ENCODE results near the gene NPC2. TPM values are rescaled to one million over a fixed set of nuclear protein-coding genes. Genes with fewer than 3 reads are reported as not detected.
"Not testable (repeated sequence)": the region's sequence is repeated elsewhere in the genome, so short reads cannot be mapped to it uniquely, and the experiment has no call there.

The NPC2 gene
- total and polyA plus RNA-seq, 4 donors: 922 to 1,539 (median 1,190) TPM

DNA sequence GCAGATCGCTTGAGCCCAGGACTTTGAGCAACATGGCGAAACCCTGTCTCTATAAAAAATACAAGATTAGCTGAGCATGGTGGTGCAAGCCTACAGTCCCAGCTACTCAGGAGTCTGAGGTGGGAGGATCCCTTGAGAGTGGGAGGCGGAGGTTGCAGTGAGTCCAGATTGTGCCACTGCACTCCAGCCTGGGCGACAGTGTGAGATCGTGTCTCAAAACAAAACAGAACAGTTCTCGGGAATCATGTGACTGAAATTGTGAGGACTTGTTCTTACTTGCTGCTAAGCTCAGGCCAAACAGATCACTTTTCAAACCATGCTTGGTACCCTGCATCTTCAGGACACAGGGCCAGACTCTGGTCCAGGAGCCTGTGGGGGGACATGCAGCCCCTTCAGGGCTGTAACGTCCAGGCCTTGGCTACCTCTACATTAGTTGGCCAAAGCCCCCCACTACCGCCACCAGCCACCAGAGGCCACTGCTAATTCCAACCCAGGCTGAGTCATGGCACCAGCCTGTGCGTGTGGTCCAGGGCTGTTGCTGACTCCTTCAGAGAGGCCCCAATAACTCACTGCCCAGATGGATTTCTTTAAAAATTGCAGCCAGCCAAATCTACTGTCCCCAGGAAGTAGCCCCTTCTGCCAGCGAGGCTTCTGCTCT is 33.7 kb downstream of the NPC2 start:
- peak; percentile 22 to 23 (median 23) for DNase-seq
- H3K27ac ChIP-seq (ENCODE audit: low read depth in 1 of 2, low read length in 1 of 2): no peak overlapping the region
- no peaks in the 10 kb centered on the region for H3K27me3 ChIP-seq (ENCODE audit: control insufficient read depth in 3 of 3, insufficient read depth in 3 of 3, low read length in 2 of 3)
- no peaks in the 10 kb centered on the region for H3K36me3 ChIP-seq (ENCODE audit: control insufficient read depth in 4 of 4, insufficient read depth in 4 of 4, low read length in 4 of 4)
- TF ChIP-seq CTCF (IDR thresholded peaks at IDR 0.05; ENCODE audit: control extremely low read depth, extremely low read depth): no peak
- peaks cover 0 to 9% (median 0%) of the 10 kb centered on the region in 5 donors for H3K4me1 ChIP-seq (ENCODE audit: control insufficient read depth in 5 of 5, insufficient read depth in 5 of 5, low read length in 5 of 5)
- no peak overlapping the region for H3K4me3 ChIP-seq
- peaks cover 0 to 1% (median 0%) of the 10 kb centered on the region in 4 donors for H3K9me3 ChIP-seq (ENCODE audit: control insufficient read depth in 4 of 4, insufficient read depth in 3 of 4, low read length in 3 of 4)
- H3K9ac ChIP-seq (ENCODE audit: insufficient read depth in 1 of 2, low read length in 2 of 2): no peak overlapping the region
- no peak for ATAC-seq (ENCODE audit: insufficient read depth, low FRiP score)
- whole genome bisulfite sequencing, 2 donors: 79% methylated on average over 10 of the region's 10 CpGs

DNA sequence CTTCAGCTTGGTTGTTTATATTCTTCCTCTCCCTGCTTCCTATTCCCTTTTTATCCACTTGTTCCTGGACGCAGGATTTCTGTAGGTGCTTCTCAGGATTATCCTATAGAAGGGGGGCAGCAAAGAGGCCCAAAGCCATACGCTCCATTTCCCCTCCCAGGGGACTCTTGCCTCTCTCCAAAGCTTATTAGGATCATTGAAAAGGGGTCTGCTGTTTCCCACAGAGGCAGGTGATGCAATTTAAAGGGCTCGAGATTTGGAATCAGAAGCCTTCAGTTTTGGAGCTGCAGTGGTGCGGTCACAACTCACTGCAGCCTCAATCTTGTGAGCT is 35.6 kb downstream of the NPC2 start:
- TF ChIP-seq CTCF (IDR thresholded peaks at IDR 0.05; ENCODE audit: control extremely low read depth, extremely low read depth): no peak
- H3K27me3 ChIP-seq (ENCODE audit: control insufficient read depth in 3 of 3, insufficient read depth in 3 of 3, low read length in 2 of 3): no peaks in the 10 kb centered on the region
- no peaks in the 10 kb centered on the region for H3K9me3 ChIP-seq (ENCODE audit: control insufficient read depth in 4 of 4, insufficient read depth in 3 of 4, low read length in 3 of 4)
- ATAC-seq (ENCODE audit: insufficient read depth, low FRiP score): no peak
- H3K9ac ChIP-seq (ENCODE audit: insufficient read depth in 1 of 2, low read length in 2 of 2): no peak overlapping the region
- no peaks in the 10 kb centered on the region for H3K36me3 ChIP-seq (ENCODE audit: control insufficient read depth in 4 of 4, insufficient read depth in 4 of 4, low read length in 4 of 4)
- H3K27ac ChIP-seq (ENCODE audit: low read depth in 1 of 2, low read length in 1 of 2): no peak overlapping the region
- H3K4me1 ChIP-seq (ENCODE audit: control insufficient read depth in 5 of 5, insufficient read depth in 5 of 5, low read length in 5 of 5): peaks cover 0 to 4% (median 0%) of the 10 kb centered on the region in 5 donors
- WGBS, 2 donors: 78 to 82% methylated on average over 4 of the region's 4 CpGs
- no peak overlapping the region for H3K4me3 ChIP-seq
- DNase-seq: no peak

- TF ChIP-seq CTCF (IDR thresholded peaks at IDR 0.05; ENCODE audit: control extremely low read depth, extremely low read depth): no peak
- Histone ChIP-seq H3K9me3 (ENCODE audit: control insufficient read depth in 4 of 4, insufficient read depth in 3 of 4, low read length in 3 of 4) (no peaks in the 10 kb centered on the region), H3K4me1 (ENCODE audit: control insufficient read depth in 5 of 5, insufficient read depth in 5 of 5, low read length in 5 of 5) (peaks cover 0 to 4% (median 0%) of the 10 kb centered on the region in 5 donors), H3K27me3 (ENCODE audit: control insufficient read depth in 3 of 3, insufficient read depth in 3 of 3, low read length in 2 of 3) (no peaks in the 10 kb centered on the region), H3K36me3 (ENCODE audit: control insufficient read depth in 4 of 4, insufficient read depth in 4 of 4, low read length in 4 of 4) (no peaks in the 10 kb centered on the region), H3K9ac (ENCODE audit: insufficient read depth in 1 of 2, low read length in 2 of 2) (no peak overlapping the region), H3K27ac (ENCODE audit: low read depth in 1 of 2, low read length in 1 of 2) (no peak overlapping the region), H3K4me3 (no peak overlapping the region)
- DNase-seq (no peak), ATAC-seq (ENCODE audit: insufficient read depth, low FRiP score) (no peak)
- 87 to 89% methylated on average over 17 of the region's 17 CpGs for WGBS, 2 donors
Observed at GRCh38 chr14:74456684-74457564, 36.2 kb downstream of the NPC2 start.

GRCh38 chr14:74454397-74454796 is 38.7 kb downstream of the NPC2 start:
- not testable (repeated sequence) for DNase-seq; H3K36me3 ChIP-seq (ENCODE audit: control insufficient read depth in 4 of 4, insufficient read depth in 4 of 4, low read length in 4 of 4)
- 84 to 88% methylated on average over 5 of the region's 5 CpGs for WGBS, 2 donors

More at GRCh38 chr14:74454397-74454796, 38.7 kb downstream of the NPC2 start:
- ATAC-seq (ENCODE audit: insufficient read depth, low FRiP score); H3K4me3 ChIP-seq; H3K27ac ChIP-seq (ENCODE audit: low read depth in 1 of 2, low read length in 1 of 2); H3K9ac ChIP-seq (ENCODE audit: insufficient read depth in 1 of 2, low read length in 2 of 2); H3K9me3 ChIP-seq (ENCODE audit: control insufficient read depth in 4 of 4, insufficient read depth in 3 of 4, low read length in 3 of 4); H3K27me3 ChIP-seq (ENCODE audit: control insufficient read depth in 3 of 3, insufficient read depth in 3 of 3, low read length in 2 of 3); H3K4me1 ChIP-seq (ENCODE audit: control insufficient read depth in 5 of 5, insufficient read depth in 5 of 5, low read length in 5 of 5): not testable (repeated sequence)
